ENCODE data around the gene NCAPD3. TPM values are rescaled to one million over a fixed set of nuclear protein-coding genes. Genes with fewer than 3 reads are reported as not detected.
A peak's percentile ranks its signal among the peaks of the same experiment; 100 is the strongest.

The NCAPD3 gene
- total and polyA plus RNA-seq, 2 donors (not counting 1 experiment from before 2014, with no cell fraction given): 7.4 to 11.4 TPM

GRCh38 chr11:134246100-134246499, 22.3 kb upstream of the NCAPD3 start:
- Histone ChIP-seq H3K4me1 (ENCODE audit: control insufficient read depth, extremely low read depth, insufficient read depth, low read length) (no peaks in the 10 kb centered on the region), H3K4me3 (replicated peaks in 1 of 4; ENCODE audit: control extremely low read depth in 1 of 4, insufficient read depth in 1 of 4, low read depth in 3 of 4, low read length in 4 of 4) (no peak overlapping the region), H3K4me2 (ENCODE audit: extremely low read depth, insufficient read depth, low read length) (no peak overlapping the region), H4K20me1 (ENCODE audit: control insufficient read depth, extremely low read depth, insufficient read depth, low read length) (no peaks in the 10 kb centered on the region), H3K79me2 (ENCODE audit: control insufficient read depth, insufficient read depth, low read length) (no peaks in the 10 kb centered on the region), H3K9me3 (ENCODE audit: control insufficient read depth, insufficient read depth, low read depth, low read length) (no peaks in the 10 kb centered on the region), H2AFZ (ENCODE audit: low read length) (no peak overlapping the region), H3K27ac (ENCODE audit: insufficient read depth, low read length) (no peak overlapping the region), H3K36me3 (ENCODE audit: control insufficient read depth, insufficient read depth, low read length) (peaks cover 17% of the 10 kb centered on the region), H3K27me3 (ENCODE audit: control insufficient read depth, insufficient read depth, low read length) (no peaks in the 10 kb centered on the region), H3K9ac (ENCODE audit: insufficient read depth, low read length) (no peak overlapping the region)
- TF ChIP-seq CTCF (conservative IDR thresholded peaks at IDR 0.05 in 1 of 2, IDR thresholded peaks at IDR 0.05 in 1 of 2; ENCODE audit: low read depth in 1 of 2, low read length in 2 of 2) (no peak), EZH2 (IDR thresholded peaks at IDR 0.05; ENCODE audit: low read length, missing control alignments) (no peak)
- DNase-seq (ENCODE audit: low read depth in 2 of 2): no peak

GRCh38 chr11:134245434-134245833, 21.7 kb upstream of the NCAPD3 start:
- no peaks in the 10 kb centered on the region for H3K79me2 ChIP-seq (ENCODE audit: control insufficient read depth, insufficient read depth, low read length)

GRCh38 chr11:134244593-134244992, 20.8 kb upstream of the NCAPD3 start:
- H3K4me1 ChIP-seq (ENCODE audit: control insufficient read depth, extremely low read depth, insufficient read depth, low read length): no peaks in the 10 kb centered on the region
- H3K9ac ChIP-seq (ENCODE audit: insufficient read depth, low read length): no peak overlapping the region
- no peaks in the 10 kb centered on the region for H3K27me3 ChIP-seq (ENCODE audit: control insufficient read depth, insufficient read depth, low read length)
- H3K79me2 ChIP-seq (ENCODE audit: control insufficient read depth, insufficient read depth, low read length): no peaks in the 10 kb centered on the region
- no peak overlapping the region for H3K4me3 ChIP-seq (replicated peaks in 1 of 4; ENCODE audit: control extremely low read depth in 1 of 4, insufficient read depth in 1 of 4, low read depth in 3 of 4, low read length in 4 of 4)
- H3K36me3 ChIP-seq (ENCODE audit: control insufficient read depth, insufficient read depth, low read length): peaks cover 20% of the 10 kb centered on the region
- no peak overlapping the region for H3K27ac ChIP-seq (ENCODE audit: insufficient read depth, low read length)
- no peaks in the 10 kb centered on the region for H4K20me1 ChIP-seq (ENCODE audit: control insufficient read depth, extremely low read depth, insufficient read depth, low read length)
- peak in 1 of 2 donors; percentile 26 for DNase-seq (ENCODE audit: low read depth in 2 of 2)
- TF ChIP-seq CTCF (conservative IDR thresholded peaks at IDR 0.05 in 1 of 2, IDR thresholded peaks at IDR 0.05 in 1 of 2; ENCODE audit: low read depth in 1 of 2, low read length in 2 of 2) (peak in 1 of 2 donors; percentile 44), EZH2 (IDR thresholded peaks at IDR 0.05; ENCODE audit: low read length, missing control alignments) (no peak)
- no peaks in the 10 kb centered on the region for H3K9me3 ChIP-seq (ENCODE audit: control insufficient read depth, insufficient read depth, low read depth, low read length)
- H2AFZ ChIP-seq (ENCODE audit: low read length): no peak overlapping the region
- no peak overlapping the region for H3K4me2 ChIP-seq (ENCODE audit: extremely low read depth, insufficient read depth, low read length)

More at GRCh38 chr11:134245434-134245833, 21.7 kb upstream of the NCAPD3 start:
- no peak for DNase-seq (ENCODE audit: low read depth in 2 of 2)
- H3K9ac ChIP-seq (ENCODE audit: insufficient read depth, low read length): no peak overlapping the region
- H4K20me1 ChIP-seq (ENCODE audit: control insufficient read depth, extremely low read depth, insufficient read depth, low read length): no peaks in the 10 kb centered on the region
- H3K4me2 ChIP-seq (ENCODE audit: extremely low read depth, insufficient read depth, low read length): no peak overlapping the region
- TF ChIP-seq CTCF (conservative IDR thresholded peaks at IDR 0.05 in 1 of 2, IDR thresholded peaks at IDR 0.05 in 1 of 2; ENCODE audit: low read depth in 1 of 2, low read length in 2 of 2): no peak
- TF ChIP-seq EZH2 (IDR thresholded peaks at IDR 0.05; ENCODE audit: low read length, missing control alignments): no peak
- H3K27ac ChIP-seq (ENCODE audit: insufficient read depth, low read length): no peak overlapping the region
- H3K27me3 ChIP-seq (ENCODE audit: control insufficient read depth, insufficient read depth, low read length): no peaks in the 10 kb centered on the region
- no peaks in the 10 kb centered on the region for H3K9me3 ChIP-seq (ENCODE audit: control insufficient read depth, insufficient read depth, low read depth, low read length)
- H3K36me3 ChIP-seq (ENCODE audit: control insufficient read depth, insufficient read depth, low read length): peaks cover 17% of the 10 kb centered on the region
- no peak overlapping the region for H2AFZ ChIP-seq (ENCODE audit: low read length)
- no peaks in the 10 kb centered on the region for H3K4me1 ChIP-seq (ENCODE audit: control insufficient read depth, extremely low read depth, insufficient read depth, low read length)
- H3K4me3 ChIP-seq (replicated peaks in 1 of 4; ENCODE audit: control extremely low read depth in 1 of 4, insufficient read depth in 1 of 4, low read depth in 3 of 4, low read length in 4 of 4): no peak overlapping the region

All from fibroblast of lung (primary cell).